ENCODE measurements around the gene ADGRF4. TPM values are rescaled to one million over a fixed set of nuclear protein-coding genes. Genes with fewer than 3 reads are reported as not detected.

Gene ADGRF4
- polyA plus RNA-seq, 1 experiment, result 0.04 TPM

GRCh38 chr6:47769982-47770381, 71.6 kb downstream of the ADGRF4 start:
- CTCF ChIA-PET, result interaction anchor here (1.4 kb wide), 1 partner anchor 10 kb away, joined by 5 read pairs; no protein-coding TSS in a partner anchor
- Histone ChIP-seq H3K27me3 (ENCODE audit: control insufficient read depth, insufficient read depth, low read length) (no peaks in the 10 kb centered on the region), H3K4me3 (ENCODE audit: low read depth, low read length) (no peak overlapping the region), H3K36me3 (ENCODE audit: control insufficient read depth, insufficient read depth, low read length) (no peaks in the 10 kb centered on the region)
- POLR2A ChIA-PET, result no interaction called here
- TF ChIP-seq CTCF (IDR thresholded peaks at IDR 0.05; ENCODE audit: insufficient read depth, low read depth, low read length), result no peak
- no peak for DNase-seq (ENCODE audit: low read depth)

Other genes starting within 250 kb of the ADGRF4 start
- 2.2 and 5.8 TPM in 2 replicates for gene CD2AP, start 220.8 kb upstream of the ADGRF4 start, polyA plus RNA-seq (2011; rRNA removed)
- not detected in 2 replicates for gene OPN5, start 83.5 kb downstream of the ADGRF4 start, polyA plus RNA-seq (2011; rRNA removed)

Measured in BJ (cell line).